Upper lobe of left lung (tissue), 4 donors: Measurements from ENCODE around the gene OPCML.

ENCODE experiments used
- POLR2A ChIP-seq, 4 donors: fragments of 450-650 bp; IDR thresholded peaks; one replicate each; pipeline ENCODE4 v1.5.1; 2016 to 2017; ENCODE audit warnings: antibody characterized with exemption in 4 of 4, mild to moderate bottlenecking in 2 of 4
- POLR2AphosphoS5 ChIP-seq, 2 donors: sonication (generic); formaldehyde crosslinking; IDR thresholded peaks; one replicate each; pipeline ENCODE4 v1.5.1; 2017; ENCODE audit warnings: antibody characterized with exemption in 2 of 2
- TF ChIP-seq, protein P1 (sequence below), 6 experiments: fragments of 450-650 bp in 4 of 6; fragments of 200-600 bp in 2 of 6; sonication (generic) in 2 of 6; IDR thresholded peaks; one replicate each; pipeline ENCODE4 v1.5.1; 2016 to 2019; ENCODE audit warnings: antibody characterized with exemption in 6 of 6

DNA sequence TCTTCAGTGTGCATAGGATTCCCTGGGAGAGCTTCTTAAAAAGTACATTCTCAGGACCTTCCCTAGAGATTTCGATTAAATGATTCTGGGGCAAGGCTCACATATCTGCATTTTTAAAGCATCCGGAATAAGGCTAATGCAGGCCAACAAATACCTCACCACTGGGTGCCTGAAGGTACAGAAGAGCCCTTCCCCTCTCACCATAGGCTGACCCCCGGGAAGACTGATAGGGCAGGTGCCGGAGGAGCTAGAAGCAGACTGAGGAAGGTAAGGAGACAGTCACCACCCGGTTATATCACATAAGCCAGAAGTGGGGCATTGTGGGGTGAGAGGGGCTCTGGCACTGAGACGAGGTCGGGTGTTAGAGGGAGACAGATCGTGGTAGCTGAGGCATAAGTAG lies 1102.6 kb downstream of the OPCML start:
- TF ChIP-seq, protein P1, sequence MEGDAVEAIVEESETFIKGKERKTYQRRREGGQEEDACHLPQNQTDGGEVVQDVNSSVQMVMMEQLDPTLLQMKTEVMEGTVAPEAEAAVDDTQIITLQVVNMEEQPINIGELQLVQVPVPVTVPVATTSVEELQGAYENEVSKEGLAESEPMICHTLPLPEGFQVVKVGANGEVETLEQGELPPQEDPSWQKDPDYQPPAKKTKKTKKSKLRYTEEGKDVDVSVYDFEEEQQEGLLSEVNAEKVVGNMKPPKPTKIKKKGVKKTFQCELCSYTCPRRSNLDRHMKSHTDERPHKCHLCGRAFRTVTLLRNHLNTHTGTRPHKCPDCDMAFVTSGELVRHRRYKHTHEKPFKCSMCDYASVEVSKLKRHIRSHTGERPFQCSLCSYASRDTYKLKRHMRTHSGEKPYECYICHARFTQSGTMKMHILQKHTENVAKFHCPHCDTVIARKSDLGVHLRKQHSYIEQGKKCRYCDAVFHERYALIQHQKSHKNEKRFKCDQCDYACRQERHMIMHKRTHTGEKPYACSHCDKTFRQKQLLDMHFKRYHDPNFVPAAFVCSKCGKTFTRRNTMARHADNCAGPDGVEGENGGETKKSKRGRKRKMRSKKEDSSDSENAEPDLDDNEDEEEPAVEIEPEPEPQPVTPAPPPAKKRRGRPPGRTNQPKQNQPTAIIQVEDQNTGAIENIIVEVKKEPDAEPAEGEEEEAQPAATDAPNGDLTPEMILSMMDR (IDR thresholded peaks at IDR 0.05) = no peak
- TF ChIP-seq POLR2A (IDR thresholded peaks at IDR 0.05) (no peak), POLR2AphosphoS5 (IDR thresholded peaks at IDR 0.05) (no peak)
